Gastroesophageal sphincter (tissue), 4 donors: Measurements from ENCODE around the gene PIP5K1B. TPM values are rescaled to one million over a fixed set of nuclear protein-coding genes. Genes with fewer than 3 reads are reported as not detected.
"Not testable (repeated sequence)": the region's sequence is repeated elsewhere in the genome, so short reads cannot be mapped to it uniquely, and the experiment has no call there.

Experiments used
- ATAC-seq: fragments of 150-250 bp; one replicate; pipeline ENCODE4 v1.9.1; 2016; ENCODE audit warnings: mild to moderate bottlenecking, moderate library complexity
- H3K27ac ChIP-seq, 4 donors: fragments of 200-600 bp; sonication (generic) in 3 of 4; 1 replicate in 3 of 4; 2 replicates in 1 of 4; pipeline ENCODE4 v1.5.1; 2016 to 2019
- H3K27me3 ChIP-seq: fragments of 200-600 bp; sonication (generic); one replicate; pipeline ENCODE4 v1.5.1; 2019
- H3K36me3 ChIP-seq, 2 donors: fragments of 200-600 bp; sonication (generic); one replicate each; pipeline ENCODE4 v1.5.1; 2019; ENCODE audit warnings: control low read depth in 1 of 2
- H3K4me1 ChIP-seq, 3 donors: fragments of 200-600 bp; sonication (generic); 1 replicate in 2 of 3; 2 replicates in 1 of 3; pipeline ENCODE4 v1.5.1; 2016 to 2019; ENCODE audit warnings: control low read depth in 2 of 3
- H3K4me3 ChIP-seq, 2 donors: fragments of 200-600 bp; sonication (generic); one replicate each; pipeline ENCODE4 v1.5.1; 2019; ENCODE audit warnings: mild to moderate bottlenecking in 1 of 2, moderate library complexity in 1 of 2
- H3K9me3 ChIP-seq, 3 donors: fragments of 200-600 bp; sonication (generic); one replicate each; pipeline ENCODE4 v1.5.1; 2017 to 2019; ENCODE audit warnings: control low read depth in 2 of 3
- CTCF ChIP-seq, 4 experiments: fragments of 200-600 bp in 2 of 4; fragments of 450-650 bp in 2 of 4; sonication (generic) in 1 of 4; IDR thresholded peaks; one replicate each; pipeline ENCODE4 v1.5.1; 2017 to 2019; ENCODE audit warnings: antibody characterized with exemption in 4 of 4, mild to moderate bottlenecking in 2 of 4, moderate library complexity in 2 of 4
- EP300 ChIP-seq: sonication (generic); formaldehyde crosslinking; IDR thresholded peaks from one replicate; pipeline ENCODE4 v1.6.1; 2017; ENCODE audit warnings: antibody characterized with exemption, mild to moderate bottlenecking
- POLR2A ChIP-seq, 2 donors: fragments of 450-650 bp; IDR thresholded peaks; one replicate each; pipeline ENCODE4 v1.6.1; 2017; ENCODE audit warnings: antibody characterized with exemption in 2 of 2, mild to moderate bottlenecking in 2 of 2, moderate library complexity in 1 of 2
- POLR2AphosphoS5 ChIP-seq: sonication (generic); formaldehyde crosslinking; IDR thresholded peaks from one replicate; pipeline ENCODE4 v1.6.1; 2017; ENCODE audit warnings: antibody characterized with exemption
- WGBS, 2 donors: methylation state at CpG; one replicate each; pipeline ENCODE4 v1.1.5; 2018; ENCODE audit warnings: low coverage in 1 of 2; 5-methylcytosine and 5-hydroxymethylcytosine counted together
- total RNA-seq, 4 donors: library from RNA; depleted of rRNA; stranded (reverse); fragments of >200 nt; gene quantifications; one replicate each; pipeline ENCODE4 v1.1.0, GENCODE V29; 2016

Gene PIP5K1B
- total RNA-seq, 4 donors from 2014 or later: 0.67 to 5.1 (median 1.2) TPM

GRCh38 chr9:69046723-69047122 lies 341.7 kb downstream of the PIP5K1B start:
- H3K27me3 ChIP-seq: no peaks in the 10 kb centered on the region
- WGBS, 2 donors: 45 to 57% methylated on average over 1 to 3 of the region's 4 CpGs
- ATAC-seq: no peak
- no peak overlapping the region for H3K4me3 ChIP-seq
- no peak overlapping the region for H3K27ac ChIP-seq
- peaks cover 0 to 38% of the 10 kb centered on the region in 2 donors for H3K36me3 ChIP-seq
- H3K9me3 ChIP-seq: no peaks in the 10 kb centered on the region
- no peak for TF ChIP-seq EP300
- TF ChIP-seq POLR2AphosphoS5: no peak
- no peak for TF ChIP-seq CTCF (IDR thresholded peaks at IDR 0.05)
- no peak for TF ChIP-seq POLR2A (IDR thresholded peaks at IDR 0.05)
- H3K4me1 ChIP-seq: peaks cover 0 to 18% (median 7%) of the 10 kb centered on the region in 3 donors

- WGBS, 2 donors: 60 to 70% methylated on average over 1 to 4 of the region's 4 CpGs
- no peak for ATAC-seq
- H3K27ac ChIP-seq: no peak overlapping the region
Measured at GRCh38 chr9:69047371-69047770, 342.3 kb downstream of the PIP5K1B start.

GRCh38 chr9:69049094-69049493 lies 344.1 kb downstream of the PIP5K1B start:
- Histone ChIP-seq H3K27ac (no peak overlapping the region), H3K4me1 (peaks cover 0 to 17% (median 7%) of the 10 kb centered on the region in 3 donors), H3K36me3 (peaks cover 0 to 41% of the 10 kb centered on the region in 2 donors), H3K4me3 (no peak overlapping the region), H3K9me3 (no peaks in the 10 kb centered on the region), H3K27me3 (no peaks in the 10 kb centered on the region)
- TF ChIP-seq POLR2AphosphoS5: no peak
- no peak for TF ChIP-seq POLR2A (IDR thresholded peaks at IDR 0.05)
- no peak for TF ChIP-seq CTCF (IDR thresholded peaks at IDR 0.05)
- TF ChIP-seq EP300: no peak
- 84 to 90% methylated on average over 5 to 6 of the region's 6 CpGs for WGBS, 2 donors
- ATAC-seq: no peak

More at GRCh38 chr9:69047371-69047770, 342.3 kb downstream of the PIP5K1B start:
- TF ChIP-seq POLR2AphosphoS5: no peak
- no peak for TF ChIP-seq POLR2A (IDR thresholded peaks at IDR 0.05)
- no peak for TF ChIP-seq EP300
- TF ChIP-seq CTCF (IDR thresholded peaks at IDR 0.05): no peak
- Histone ChIP-seq H3K4me1 (peaks cover 0 to 18% (median 7%) of the 10 kb centered on the region in 3 donors), H3K4me3 (no peak overlapping the region), H3K36me3 (peaks cover 0 to 38% of the 10 kb centered on the region in 2 donors), H3K27me3 (no peaks in the 10 kb centered on the region), H3K9me3 (no peaks in the 10 kb centered on the region)

- not testable (repeated sequence) for H3K9me3 ChIP-seq, H3K27ac ChIP-seq, H3K4me3 ChIP-seq, ATAC-seq, H3K27me3 ChIP-seq
- H3K4me1 ChIP-seq: peaks cover 0 to 22% (median 4%) of the 10 kb centered on the region in 3 donors
- WGBS, 2 donors: 89 to 95% methylated on average over 3 to 11 of the region's 12 CpGs
- peaks cover 0 to 41% of the 10 kb centered on the region in 2 donors for H3K36me3 ChIP-seq
Measured at GRCh38 chr9:69050936-69051335, 345.9 kb downstream of the PIP5K1B start.

- no peak for ATAC-seq
- H3K4me1 ChIP-seq: peaks cover 0 to 22% (median 4%) of the 10 kb centered on the region in 3 donors
- WGBS, 2 donors: 50% methylated on average over 1 of the region's 1 CpG; no CpG with 5 or more reads in 1 of the 2 donors
- H3K27ac ChIP-seq: peak overlapping the region in 1 of 4 donors; percentile 5
- H3K9me3 ChIP-seq: no peaks in the 10 kb centered on the region
- H3K27me3 ChIP-seq: no peaks in the 10 kb centered on the region
- H3K36me3 ChIP-seq: peaks cover 0 to 7% of the 10 kb centered on the region in 2 donors
- TF ChIP-seq CTCF (IDR thresholded peaks at IDR 0.05) (no peak), POLR2AphosphoS5 (no peak), POLR2A (IDR thresholded peaks at IDR 0.05) (no peak)
- no peak overlapping the region for H3K4me3 ChIP-seq
Measured at GRCh38 chr9:69054989-69055388, 349.9 kb downstream of the PIP5K1B start.
